Tibial nerve (tissue), 4 donors: ENCODE data around the gene RNU1-3.
"Not testable (repeated sequence)": the region's sequence is repeated elsewhere in the genome, so short reads cannot be mapped to it uniquely, and the experiment has no call there.

ENCODE experiments used
- CTCF ChIP-seq, 5 experiments: fragments of 200-600 bp in 3 of 5; fragments of 450-650 bp in 2 of 5; sonication (generic) in 3 of 5; IDR thresholded peaks; one replicate each; pipeline ENCODE4 v1.5.1; 2016 to 2019; ENCODE audit warnings: antibody characterized with exemption in 5 of 5, mild to moderate bottlenecking in 3 of 5, moderate library complexity in 2 of 5
- EP300 ChIP-seq, 2 donors: sonication (generic); formaldehyde crosslinking; IDR thresholded peaks; one replicate each; pipeline ENCODE4 v1.6.1; 2017; ENCODE audit warnings: antibody characterized with exemption in 2 of 2, mild to moderate bottlenecking in 1 of 2
- POLR2A ChIP-seq, 2 donors: fragments of 450-650 bp; IDR thresholded peaks; one replicate each; pipeline ENCODE4 v1.6.1; 2017; ENCODE audit warnings: antibody characterized with exemption in 2 of 2, mild to moderate bottlenecking in 2 of 2, moderate library complexity in 2 of 2

- TF ChIP-seq CTCF, POLR2A, EP300 (IDR thresholded peaks at IDR 0.05): not testable (repeated sequence)
Measured at GRCh38 chr1:16643476-16644192, 23.1 kb downstream of the RNU1-3 start.
